DND-41 (cell line): ENCODE data around the gene MKRN3.

Experiments
- CTCF ChIP-seq: IDR thresholded peaks from 2 replicates; pipeline ENCODE4 v1.5.1; 2012; ENCODE audit warnings: borderline replicate concordance, low read length, moderate library complexity, mild to moderate bottlenecking; ENCODE audit not compliant: poor library complexity, severe bottlenecking; ENCODE audit errors: extremely low read depth
- EZH2 ChIP-seq: IDR thresholded peaks from 3 replicates; pipeline ENCODE4 v1.6.1; 2012; ENCODE audit warnings: borderline replicate concordance, low read depth, mild to moderate bottlenecking, moderate library complexity, low read length, inconsistent platforms; ENCODE audit not compliant: severe bottlenecking

- TF ChIP-seq EZH2: no peak
- no peak for TF ChIP-seq CTCF
These were observed 28.8 kb downstream of the MKRN3 start for GRCh38 chr15:23594252-23594770.
